ENCODE results near the gene KEL. TPM values are rescaled to one million over a fixed set of nuclear protein-coding genes. Genes with fewer than 3 reads are reported as not detected.

KEL gene
- polyA plus RNA-seq, 1 donor: 1.1 TPM

DNA sequence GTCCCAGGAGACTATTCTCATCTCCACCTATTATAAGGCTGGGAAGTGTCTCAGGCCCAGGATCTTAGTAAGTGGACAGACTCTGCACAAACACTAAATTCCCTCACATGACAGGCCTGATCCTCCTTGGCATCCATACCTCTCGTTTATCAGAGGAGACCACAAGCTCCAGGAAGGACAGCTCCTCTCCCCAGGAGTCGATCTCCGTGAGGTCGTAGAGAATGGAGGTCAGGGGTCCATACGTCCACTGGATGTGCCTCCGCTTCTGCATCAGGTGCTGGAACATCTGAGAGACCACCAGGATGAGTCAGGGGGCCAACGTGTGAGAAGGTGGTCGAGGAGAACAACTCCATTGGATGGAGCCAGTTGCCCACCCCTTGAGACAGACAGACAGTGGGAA lies 34.2 kb downstream of the KEL start:
- no peak for DNase-seq

GRCh38 chr7:142927085-142927745 lies 34.9 kb downstream of the KEL start:
- DNase-seq: no peak

DNA sequence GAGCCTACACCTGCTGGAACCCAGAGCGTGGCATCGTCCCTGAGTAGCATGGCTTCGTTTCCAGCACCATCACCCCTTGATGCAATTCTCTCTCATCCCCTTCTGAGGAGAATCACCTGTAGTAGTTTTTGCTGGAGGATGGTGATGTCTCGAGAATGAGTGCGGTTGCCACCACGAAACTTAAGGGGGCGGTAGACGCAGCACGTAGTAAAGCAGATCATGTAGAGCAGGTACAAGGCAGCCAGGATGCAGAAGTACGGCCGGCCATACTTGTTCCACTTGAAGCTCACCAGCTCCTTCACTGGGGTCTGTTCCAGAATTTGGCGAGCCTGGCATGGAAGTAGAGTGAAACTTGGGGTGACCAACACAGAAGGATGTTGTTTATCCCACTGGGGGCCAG lies 36.8 kb downstream of the KEL start:
- DNase-seq: no peak

DNA sequence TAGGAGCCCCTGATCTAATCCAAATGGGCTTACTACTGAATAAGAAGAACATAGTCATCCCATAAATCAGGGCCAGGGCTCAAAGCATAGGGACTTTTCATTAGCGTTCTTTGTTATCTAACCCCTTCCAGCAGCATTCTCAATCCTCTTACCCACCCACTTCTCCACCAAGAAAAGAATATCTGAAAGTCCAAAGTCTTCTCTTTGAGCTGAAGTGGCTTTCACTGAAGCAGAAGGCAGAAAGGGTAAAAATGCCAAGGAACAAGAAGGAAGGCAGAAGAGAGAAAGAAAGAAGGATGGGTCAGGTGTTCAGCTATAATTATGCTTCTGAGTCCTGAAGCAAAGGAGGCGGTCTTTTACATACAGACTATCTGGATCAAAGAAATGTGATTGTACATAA lies 38.8 kb downstream of the KEL start:
- no peak for DNase-seq

DNA sequence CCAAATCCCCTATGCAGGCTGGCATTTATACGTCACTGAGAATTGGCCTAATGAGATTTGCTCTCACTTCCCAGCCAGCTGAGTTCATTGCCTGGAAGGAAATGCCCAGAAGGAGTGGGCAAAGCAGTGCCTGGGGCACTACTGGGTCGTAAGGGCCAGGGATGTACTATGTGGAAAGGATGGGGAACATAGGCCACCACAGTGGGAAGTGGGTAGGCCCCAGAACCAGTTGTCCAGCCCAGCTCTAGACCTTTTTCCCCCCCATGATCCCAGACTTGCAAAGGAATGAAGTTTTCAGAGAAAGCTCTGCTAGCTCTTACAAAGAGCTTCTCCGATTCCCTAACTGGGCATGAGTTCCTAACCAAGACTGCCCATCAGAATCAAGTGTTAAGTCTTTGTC lies 42.5 kb downstream of the KEL start:
- no peak for DNase-seq

- no peak for DNase-seq
Observed at GRCh38 chr7:142918901-142919300, 43.3 kb downstream of the KEL start.

DNA sequence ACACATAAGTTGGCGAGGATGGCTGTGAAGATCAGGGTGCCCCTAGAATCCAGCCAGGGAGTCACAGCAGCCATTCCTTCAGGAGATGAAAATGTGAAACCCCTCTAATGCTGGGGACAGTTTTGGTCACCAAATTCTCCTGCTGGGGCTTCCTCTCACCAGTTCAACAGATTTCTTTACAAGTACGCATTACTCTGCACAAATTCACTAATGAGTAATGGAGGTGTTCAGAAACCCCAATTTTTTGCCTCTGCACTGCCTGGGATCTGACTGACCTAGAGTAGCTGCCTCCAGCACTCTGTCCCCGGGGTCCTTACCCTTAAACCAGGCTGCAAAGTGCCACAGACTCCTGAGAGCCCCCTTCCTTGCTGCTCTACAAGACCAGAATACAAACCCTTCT lies 44.7 kb downstream of the KEL start:
- no peak for DNase-seq

GRCh38 chr7:142916508-142916907 lies 45.7 kb downstream of the KEL start:
- no peak for DNase-seq

DNA sequence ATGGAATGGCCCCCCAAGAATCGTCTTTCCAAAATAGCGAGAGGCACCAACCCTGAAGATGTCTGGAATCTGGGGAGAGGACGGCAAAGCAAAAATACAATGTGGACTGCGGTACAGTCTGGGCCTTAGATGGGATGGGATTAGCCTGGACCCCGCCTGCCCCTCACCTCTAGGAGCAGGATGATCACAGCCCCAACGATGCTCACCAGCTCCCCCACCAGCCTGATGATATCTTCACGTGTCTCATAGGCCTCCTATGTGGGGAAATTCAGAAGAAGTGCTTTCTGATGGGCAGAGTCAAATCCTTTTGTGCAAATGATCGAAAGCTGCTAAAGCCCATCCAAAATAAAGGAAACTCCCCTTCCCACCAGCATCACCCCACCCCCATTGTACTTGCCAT lies 46.8 kb downstream of the KEL start:
- no peak for DNase-seq

- no peak for DNase-seq
Observed at GRCh38 chr7:142914121-142914520, 48.0 kb downstream of the KEL start.

DNA sequence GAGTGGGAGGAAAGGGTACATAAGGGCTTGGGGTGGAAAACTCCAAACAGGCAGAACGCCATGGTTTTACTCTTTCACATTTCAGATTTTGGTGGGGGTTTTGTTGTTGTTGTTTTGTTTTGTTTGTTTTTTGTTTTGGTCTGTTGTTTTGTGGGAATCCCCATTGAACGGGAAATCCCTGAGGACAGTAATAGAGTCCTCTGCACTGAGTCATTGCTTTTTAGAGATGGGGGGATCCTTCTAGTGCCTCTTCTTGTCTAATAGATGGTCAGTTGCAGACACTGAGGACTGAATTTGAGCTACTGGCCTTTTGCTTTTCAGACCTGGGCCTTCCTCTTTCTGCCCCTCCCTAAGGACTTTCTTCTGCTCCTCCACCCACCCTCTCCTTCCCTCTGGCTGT lies 48.6 kb downstream of the KEL start:
- DNase-seq: no peak

GRCh38 chr7:142913051-142913450 lies 49.1 kb downstream of the KEL start:
- no peak for DNase-seq

- no peak for DNase-seq
Observed at GRCh38 chr7:142910481-142910880, 51.7 kb downstream of the KEL start.

DNA sequence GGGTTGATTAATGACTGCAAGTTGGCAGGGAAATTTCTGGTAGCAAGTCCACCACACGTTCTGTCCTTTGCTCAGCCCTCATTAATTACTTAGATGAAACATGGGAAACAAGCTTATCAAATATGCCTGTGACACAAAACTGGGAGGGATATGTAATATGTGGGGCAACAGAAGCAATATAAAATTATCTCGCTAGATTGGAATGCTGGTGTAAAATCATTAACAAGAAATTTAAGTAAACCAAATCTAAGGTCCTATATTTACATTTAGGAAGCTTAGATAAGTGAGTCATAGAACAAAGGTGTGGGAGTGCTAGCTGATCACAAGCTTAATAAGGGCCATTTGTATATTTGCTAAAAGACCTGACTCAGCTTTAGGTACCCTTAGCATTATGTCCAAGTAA lies 52.1 kb downstream of the KEL start:
- no peak for DNase-seq

DNA sequence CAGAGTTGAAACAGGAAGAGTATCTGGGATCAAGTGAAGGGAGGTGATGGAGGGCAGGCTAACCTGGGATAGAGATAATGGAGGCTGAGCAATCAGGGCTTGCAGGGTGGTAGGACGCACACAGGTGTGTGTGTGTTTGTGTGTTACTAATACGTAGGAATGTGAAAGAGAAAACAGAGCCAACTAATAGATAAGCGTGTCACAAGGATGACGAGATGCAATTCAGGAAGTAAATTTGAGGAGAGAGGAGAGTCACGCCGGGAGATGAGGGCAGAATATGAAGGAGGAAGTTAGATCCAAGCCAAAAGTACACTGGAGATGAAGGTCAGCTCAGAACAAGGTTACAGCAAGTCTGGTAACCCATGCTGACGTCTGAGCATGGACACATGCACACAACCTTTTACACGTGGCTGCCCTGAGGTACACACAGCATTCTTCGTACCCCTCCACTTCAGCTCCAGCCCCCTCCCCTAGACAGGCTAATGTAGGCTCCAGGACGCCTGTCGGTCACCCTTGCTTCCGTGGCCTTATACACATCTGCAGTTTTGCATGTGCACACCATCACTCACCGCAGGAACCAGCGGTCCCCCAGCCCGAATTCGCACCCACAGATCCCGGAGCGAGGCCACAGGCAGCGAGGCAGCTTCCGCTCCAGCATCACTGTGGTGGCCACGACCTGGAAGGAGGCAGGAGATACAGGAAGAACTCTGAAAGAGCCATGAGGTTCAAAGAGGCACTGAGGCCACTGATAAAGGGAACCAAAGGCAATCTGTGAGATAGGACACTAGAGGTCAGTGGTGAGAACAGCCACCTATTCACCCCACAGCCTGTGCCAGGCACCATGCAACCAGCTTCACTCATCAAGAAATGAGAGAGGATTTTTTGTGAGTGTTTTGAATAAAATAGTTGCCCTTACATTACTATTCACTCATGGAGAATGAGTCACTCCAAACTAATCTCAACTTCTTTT lies 53.0 kb downstream of the KEL start:
- no peak for DNase-seq

GRCh38 chr7:142908290-142908689 lies 53.9 kb downstream of the KEL start:
- no peak for DNase-seq

GRCh38 chr7:142906643-142907042 lies 55.5 kb downstream of the KEL start:
- DNase-seq: no peak

DNA sequence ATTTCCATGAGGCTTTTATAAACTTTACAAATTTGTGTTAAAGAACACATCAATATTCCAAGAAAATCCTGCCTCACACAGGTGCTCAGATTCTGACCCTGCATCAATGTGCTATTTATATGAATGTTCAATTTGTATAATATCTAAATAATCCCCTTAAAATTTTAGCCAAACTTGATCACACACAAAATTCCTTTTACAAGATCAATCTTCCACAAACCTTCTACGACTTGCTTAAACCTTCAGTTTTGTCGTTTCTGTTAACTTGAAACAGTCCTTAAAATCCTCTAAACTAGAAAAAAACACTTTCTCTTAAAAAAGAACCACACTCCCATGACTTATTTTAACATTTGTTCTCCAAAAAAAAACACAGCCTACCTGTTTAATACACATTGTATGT lies 56.4 kb downstream of the KEL start:
- no peak for DNase-seq

DNA sequence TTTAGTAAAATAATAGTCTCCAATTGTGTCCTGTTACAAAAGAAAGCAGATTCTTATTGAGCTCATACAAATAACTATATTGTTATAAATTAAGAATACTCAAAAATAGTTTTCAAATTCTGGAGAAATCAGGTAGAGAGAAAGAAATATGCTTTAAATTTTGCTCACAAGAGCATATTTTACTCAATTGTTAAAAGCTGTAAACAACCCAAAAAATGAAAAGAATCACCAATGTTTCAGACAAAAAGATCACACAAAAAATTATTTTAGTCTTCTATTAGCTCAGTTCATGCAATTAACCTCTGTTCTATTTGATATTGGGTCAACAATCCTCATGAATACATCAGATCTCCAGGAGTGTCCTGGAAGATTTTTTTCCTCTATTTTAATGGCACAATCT lies 58.0 kb downstream of the KEL start:
- DNase-seq: no peak

DNA sequence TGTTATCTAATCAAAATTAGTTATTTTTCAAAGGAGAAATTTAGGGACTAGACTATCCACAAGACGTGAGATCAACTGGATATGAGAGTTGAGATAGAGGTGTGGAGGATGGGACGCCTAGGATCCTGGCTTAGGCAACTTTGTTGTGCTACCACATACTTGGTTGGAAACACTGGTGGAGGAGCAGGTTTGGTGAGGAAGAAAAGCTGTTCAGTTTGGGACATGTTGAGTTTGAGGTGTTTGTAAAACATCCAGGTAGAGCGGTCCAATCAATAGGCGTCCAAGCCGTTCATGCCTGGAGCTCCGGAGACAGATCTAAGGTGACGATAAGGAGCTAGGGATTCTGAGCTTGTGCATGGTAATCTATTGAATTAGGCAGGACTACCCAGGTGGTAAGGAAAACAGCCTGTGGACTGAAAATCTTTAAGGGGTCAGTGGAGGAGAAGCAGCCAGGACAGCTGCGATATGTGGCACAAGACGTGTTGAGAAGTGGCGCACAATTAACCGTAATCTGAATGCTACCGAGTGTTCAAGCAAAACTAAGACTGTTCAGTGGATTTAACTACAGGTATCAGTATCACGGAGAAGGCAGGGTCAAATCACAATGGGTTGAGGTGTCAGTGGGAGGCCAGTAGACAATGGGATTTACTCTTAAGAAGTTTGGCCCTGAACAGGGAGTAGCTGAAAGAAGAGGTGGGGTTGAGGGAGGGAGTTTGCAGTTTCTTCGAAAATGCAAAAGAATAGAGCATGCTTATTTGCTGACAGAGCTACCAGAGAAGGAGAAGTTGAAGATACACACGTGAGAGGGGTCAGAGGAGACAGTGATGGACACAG lies 60.5 kb downstream of the KEL start:
- DNase-seq: no peak

DNA sequence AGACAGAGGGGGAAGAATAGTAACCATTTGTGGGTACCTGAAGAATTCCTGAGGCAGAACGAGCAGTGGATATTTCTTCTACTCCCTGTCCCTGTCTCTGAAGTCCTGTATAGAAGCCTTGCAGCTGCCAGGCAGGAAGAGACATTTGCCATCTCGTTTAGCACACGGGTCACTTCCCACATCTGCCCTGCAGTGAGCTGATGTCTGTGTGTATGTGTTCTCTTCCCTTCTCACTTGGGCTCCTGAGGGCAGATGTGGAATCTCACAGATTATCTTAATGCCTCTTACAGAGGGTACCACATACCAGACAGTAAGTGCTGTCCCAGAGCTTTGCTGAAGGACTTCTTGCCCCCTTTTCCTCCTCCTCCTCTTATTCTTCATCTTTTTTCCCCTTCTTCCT lies 62.5 kb downstream of the KEL start:
- no peak for DNase-seq

DNA sequence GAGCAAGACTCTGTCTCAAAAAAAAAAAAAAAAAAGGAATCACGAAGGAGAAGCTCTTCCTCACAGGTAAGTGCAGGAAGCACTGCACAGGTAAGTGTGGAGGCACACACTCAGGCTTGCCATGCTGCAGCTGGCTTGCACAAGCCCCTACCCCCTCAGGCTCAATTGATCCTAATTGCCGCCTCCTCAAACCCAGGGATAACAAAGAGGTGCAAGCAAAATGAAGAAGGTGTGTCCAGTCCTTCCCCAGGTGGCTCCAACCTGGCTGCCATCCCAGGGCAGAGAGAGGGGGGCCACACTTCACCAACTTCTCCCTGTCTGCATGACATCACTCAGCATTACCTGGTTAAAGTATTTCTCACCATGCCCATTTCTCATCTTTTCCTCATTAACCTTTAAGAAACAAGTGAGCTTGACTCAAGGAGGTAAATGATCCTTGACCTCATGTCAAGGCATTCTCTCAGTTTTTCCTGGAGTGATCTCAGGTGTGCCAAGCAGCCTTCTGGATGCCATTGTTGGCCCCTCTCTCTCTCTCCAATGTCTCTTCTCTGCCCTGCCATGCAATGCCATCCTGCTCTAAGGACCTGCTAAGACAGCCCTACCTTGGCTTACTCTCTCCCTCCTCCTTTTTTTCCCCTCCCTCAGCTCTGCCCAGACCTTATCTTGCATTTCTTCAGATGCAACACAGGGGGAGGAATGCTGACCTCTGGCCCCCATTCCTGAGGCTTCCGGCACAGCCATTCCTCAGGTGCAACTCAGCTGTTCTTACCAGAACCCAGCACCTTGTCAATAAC lies 63.6 kb downstream of the KEL start:
- DNase-seq: no peak
